Stomach (tissue), 4 donors: ENCODE measurements around the gene PIEZO2.

ENCODE experiments used
- EP300 ChIP-seq: sonication (generic); formaldehyde crosslinking; IDR thresholded peaks from one replicate; pipeline ENCODE4 v1.6.1; 2017; ENCODE audit warnings: antibody characterized with exemption
- POLR2A ChIP-seq, 4 donors: fragments of 450-650 bp; IDR thresholded peaks; one replicate each; pipeline ENCODE4 v1.6.1; 2016; ENCODE audit warnings: antibody characterized with exemption in 4 of 4, control low read depth in 2 of 4, mild to moderate bottlenecking in 1 of 4, moderate library complexity in 1 of 4
- TF ChIP-seq, protein P1 (sequence below), 7 experiments: fragments of 450-650 bp in 4 of 7; fragments of 200-600 bp in 3 of 7; sonication (generic) in 3 of 7; IDR thresholded peaks; one replicate each; pipeline ENCODE4 v1.5.1; 2016 to 2019; ENCODE audit warnings: antibody characterized with exemption in 7 of 7, control low read depth in 2 of 7, mild to moderate bottlenecking in 1 of 7

DNA sequence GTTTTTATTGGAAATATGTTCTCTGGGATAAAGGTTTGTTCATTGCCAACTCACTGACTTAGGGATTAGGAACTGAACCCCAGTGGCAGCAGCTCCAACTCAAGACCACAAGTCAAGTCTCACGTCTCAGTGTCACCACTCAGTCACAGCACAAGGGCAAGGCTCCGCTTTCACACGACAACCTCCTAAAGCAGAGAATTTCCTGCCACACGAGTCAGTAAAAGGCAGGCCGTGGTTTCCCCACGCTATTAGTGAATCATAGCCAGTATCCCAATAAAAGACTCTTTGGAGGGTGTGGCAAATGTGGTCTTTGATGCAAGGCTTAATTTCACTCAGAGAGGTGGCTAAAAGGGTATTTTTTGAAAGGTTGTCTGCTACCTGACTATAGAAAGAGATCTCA, 57.6 kb downstream of the PIEZO2 start:
- TF ChIP-seq, protein P1, sequence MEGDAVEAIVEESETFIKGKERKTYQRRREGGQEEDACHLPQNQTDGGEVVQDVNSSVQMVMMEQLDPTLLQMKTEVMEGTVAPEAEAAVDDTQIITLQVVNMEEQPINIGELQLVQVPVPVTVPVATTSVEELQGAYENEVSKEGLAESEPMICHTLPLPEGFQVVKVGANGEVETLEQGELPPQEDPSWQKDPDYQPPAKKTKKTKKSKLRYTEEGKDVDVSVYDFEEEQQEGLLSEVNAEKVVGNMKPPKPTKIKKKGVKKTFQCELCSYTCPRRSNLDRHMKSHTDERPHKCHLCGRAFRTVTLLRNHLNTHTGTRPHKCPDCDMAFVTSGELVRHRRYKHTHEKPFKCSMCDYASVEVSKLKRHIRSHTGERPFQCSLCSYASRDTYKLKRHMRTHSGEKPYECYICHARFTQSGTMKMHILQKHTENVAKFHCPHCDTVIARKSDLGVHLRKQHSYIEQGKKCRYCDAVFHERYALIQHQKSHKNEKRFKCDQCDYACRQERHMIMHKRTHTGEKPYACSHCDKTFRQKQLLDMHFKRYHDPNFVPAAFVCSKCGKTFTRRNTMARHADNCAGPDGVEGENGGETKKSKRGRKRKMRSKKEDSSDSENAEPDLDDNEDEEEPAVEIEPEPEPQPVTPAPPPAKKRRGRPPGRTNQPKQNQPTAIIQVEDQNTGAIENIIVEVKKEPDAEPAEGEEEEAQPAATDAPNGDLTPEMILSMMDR (IDR thresholded peaks at IDR 0.05): no peak
- no peak for TF ChIP-seq EP300
- TF ChIP-seq POLR2A (IDR thresholded peaks at IDR 0.05): no peak
